ENCODE data around the gene GAS2L1. TPM values are rescaled to one million over a fixed set of nuclear protein-coding genes. Genes with fewer than 3 reads are reported as not detected.
A peak's percentile ranks its signal among the peaks of the same experiment; 100 is the strongest.

Gene GAS2L1
- total RNA-seq, 1 experiment from 2014 or later: 68.8 TPM

Small RNA genes within 50 kb of the gene (microRNA-seq; reads per million reads assigned to microRNA genes)
- 68.3 reads per million, percentile 52 among the genes with 10 or more reads in this experiment for gene MIR3653 (ENCODE audit: unreplicated experiment)

Other genes with a start within 250 kb of the GAS2L1 start
- not detected for gene C22orf31, start 244.8 kb upstream of the GAS2L1 start, total RNA-seq (2021; ENCODE audit: unreplicated experiment)
- 2.2 TPM for gene KREMEN1, start 233.6 kb upstream of the GAS2L1 start, total RNA-seq (2021; ENCODE audit: unreplicated experiment)
- gene EMID1, start 100.8 kb upstream of the GAS2L1 start, total RNA-seq (2021; ENCODE audit: unreplicated experiment): 1.1 TPM
- gene RHBDD3, start 38.7 kb upstream of the GAS2L1 start, total RNA-seq (2021; ENCODE audit: unreplicated experiment): 49.6 TPM
- gene EWSR1, start 38.4 kb upstream of the GAS2L1 start, total RNA-seq (2021; ENCODE audit: unreplicated experiment): 272 TPM
- 2.6 TPM for gene RASL10A, start 9.0 kb downstream of the GAS2L1 start, total RNA-seq (2021; ENCODE audit: unreplicated experiment)
- gene AP1B1, start 81.9 kb downstream of the GAS2L1 start, total RNA-seq (2021; ENCODE audit: unreplicated experiment): 48.6 TPM
- gene RFPL1, start 131.9 kb downstream of the GAS2L1 start, total RNA-seq (2021; ENCODE audit: unreplicated experiment): not detected
- gene NEFH, start 173.6 kb downstream of the GAS2L1 start, total RNA-seq (2021; ENCODE audit: unreplicated experiment): 0.08 TPM
- 74.4 TPM for gene THOC5, start 247.1 kb downstream of the GAS2L1 start, total RNA-seq (2021; ENCODE audit: unreplicated experiment)